H9 (cell line): ENCODE measurements around the gene SLC16A4. TPM values are rescaled to one million over a fixed set of nuclear protein-coding genes. Genes with fewer than 3 reads are reported as not detected.

Experiments used
- DNase-seq: peaks from one replicate; pipeline ENCODE4 v3.0.0-alpha.2; 2017
- H2AFZ ChIP-seq: one replicate; pipeline ENCODE4 v1.6.1; 2013; ENCODE audit warnings: mild to moderate bottlenecking, low read length, control low read depth, moderate library complexity
- H2AK5ac ChIP-seq: 2 replicates; pipeline ENCODE4 v1.6.1; 2013; ENCODE audit warnings: low read length, control low read depth, mixed read lengths; ENCODE audit not compliant: insufficient read length
- H2BK120ac ChIP-seq: one replicate; pipeline ENCODE4 v1.6.1; 2013; ENCODE audit warnings: low read depth, mild to moderate bottlenecking, low read length, control low read depth, inconsistent platforms; ENCODE audit not compliant: poor library complexity, severe bottlenecking
- H2BK12ac ChIP-seq: 2 replicates; pipeline ENCODE4 v1.6.1; 2013; ENCODE audit warnings: low read length, control low read depth, mixed read lengths, low read depth; ENCODE audit not compliant: insufficient read length
- H2BK15ac ChIP-seq: 2 replicates; pipeline ENCODE4 v1.6.1; 2013; ENCODE audit warnings: low read depth, low read length, control low read depth
- H2BK20ac ChIP-seq: one replicate; pipeline ENCODE4 v1.6.1; 2013; ENCODE audit warnings: low read depth, mild to moderate bottlenecking, low read length, control low read depth, inconsistent platforms; ENCODE audit not compliant: poor library complexity, severe bottlenecking
- H2BK5ac ChIP-seq: 2 replicates; pipeline ENCODE4 v1.6.1; 2013; ENCODE audit warnings: low read length, control low read depth, mixed read lengths; ENCODE audit not compliant: insufficient read length
- H3K14ac ChIP-seq: 2 replicates; pipeline ENCODE4 v1.6.1; 2013; ENCODE audit warnings: low read length, control low read depth; ENCODE audit not compliant: insufficient read depth
- H3K18ac ChIP-seq: 2 replicates; pipeline ENCODE4 v1.6.1; 2013; ENCODE audit warnings: low read depth, mild to moderate bottlenecking, mixed read lengths, low read length, control low read depth; ENCODE audit not compliant: insufficient read length
- H3K23ac ChIP-seq: 2 replicates; pipeline ENCODE4 v1.6.1; 2013; ENCODE audit warnings: low read length, control low read depth, mixed read lengths, low read depth; ENCODE audit not compliant: insufficient read length
- H3K23me2 ChIP-seq: 2 replicates; pipeline ENCODE4 v1.6.1; 2013; ENCODE audit warnings: low read depth, mild to moderate bottlenecking, mixed read lengths, low read length, control low read depth; ENCODE audit not compliant: insufficient read length, poor library complexity, severe bottlenecking
- H3K27ac ChIP-seq: 2 replicates; pipeline ENCODE4 v1.5.1; 2013; ENCODE audit warnings: low read length, control low read depth, mixed read lengths, low read depth; ENCODE audit not compliant: insufficient read length
- H3K27me3 ChIP-seq: 2 replicates; pipeline ENCODE4 v1.6.1; 2013; ENCODE audit warnings: low read length, control low read depth, inconsistent platforms; ENCODE audit not compliant: insufficient read depth
- H3K4ac ChIP-seq: 2 replicates; pipeline ENCODE4 v1.6.1; 2013; ENCODE audit warnings: low read depth, mild to moderate bottlenecking, control low read depth, inconsistent platforms, low read length, moderate library complexity
- H3K4me1 ChIP-seq: 2 replicates; pipeline ENCODE4 v1.6.1; 2013; ENCODE audit warnings: low read length, control low read depth, inconsistent platforms; ENCODE audit not compliant: insufficient read depth
- H3K4me2 ChIP-seq: 2 replicates; pipeline ENCODE4 v1.6.1; 2013; ENCODE audit warnings: low read length, control low read depth, mixed read lengths; ENCODE audit not compliant: insufficient read length, insufficient read depth
- H3K56ac ChIP-seq: 2 replicates; pipeline ENCODE4 v1.6.1; 2013; ENCODE audit warnings: low read depth, mild to moderate bottlenecking, mixed read lengths, low read length, control low read depth; ENCODE audit not compliant: insufficient read length
- H3K79me1 ChIP-seq: 2 replicates; pipeline ENCODE4 v1.6.1; 2013; ENCODE audit warnings: low read depth, mild to moderate bottlenecking, moderate library complexity, low read length, control low read depth, inconsistent platforms; ENCODE audit not compliant: insufficient read depth, poor library complexity, severe bottlenecking
- H3K79me2 ChIP-seq: 2 replicates; pipeline ENCODE4 v1.6.1; 2013; ENCODE audit warnings: low read length, control low read depth, inconsistent platforms; ENCODE audit not compliant: insufficient read depth
- H3K9ac ChIP-seq: 2 replicates; pipeline ENCODE4 v1.6.1; 2013; ENCODE audit warnings: low read length, control low read depth, mixed read lengths; ENCODE audit not compliant: insufficient read length; ENCODE audit errors: extremely low read depth
- H3K9me3 ChIP-seq: one replicate; pipeline ENCODE4 v1.6.1; 2013; ENCODE audit warnings: low read depth, low read length, inconsistent platforms; ENCODE audit not compliant: control insufficient read depth
- H3T11ph ChIP-seq: one replicate; pipeline ENCODE4 v1.6.1; 2013; ENCODE audit warnings: mild to moderate bottlenecking, low read length, control low read depth, inconsistent platforms
- H4K20me1 ChIP-seq: one replicate; pipeline ENCODE4 v1.6.1; 2013; ENCODE audit not compliant: control insufficient read depth, insufficient read length, insufficient read depth
- H4K5ac ChIP-seq: 2 replicates; pipeline ENCODE4 v1.6.1; 2013; ENCODE audit warnings: low read depth, mild to moderate bottlenecking, mixed read lengths, low read length, control low read depth; ENCODE audit not compliant: insufficient read length
- H4K8ac ChIP-seq: replicated peaks from 2 replicates; pipeline ENCODE4 v1.6.1; 2013; ENCODE audit warnings: low read length, control low read depth, mixed read lengths, low read depth; ENCODE audit not compliant: insufficient read length
- H4K91ac ChIP-seq: 2 replicates; pipeline ENCODE4 v1.6.1; 2013; ENCODE audit warnings: low read depth, mild to moderate bottlenecking, moderate library complexity, mixed read lengths, low read length, control low read depth; ENCODE audit not compliant: insufficient read length
- H3K27ac Mint-ChIP-seq, 3 experiments: 2 replicates in 2 of 3; 3 replicates in 1 of 3; pipeline ENCODE4 v1.8.0; 2020 to 2021; ENCODE audit warnings: mixed read lengths in 3 of 3, mild to moderate bottlenecking in 1 of 3, moderate library complexity in 1 of 3
- H3K27me3 Mint-ChIP-seq: 2 replicates; pipeline ENCODE4 v1.8.0; 2021; ENCODE audit warnings: low read depth, mild to moderate bottlenecking, moderate library complexity, mixed read lengths
- H3K36me3 Mint-ChIP-seq, 3 experiments: 2 replicates in 2 of 3; 3 replicates in 1 of 3; pipeline ENCODE4 v1.8.0; 2020 to 2021; ENCODE audit warnings: low read depth in 3 of 3, mixed read lengths in 3 of 3; ENCODE audit not compliant: insufficient read depth in 1 of 3
- H3K4me1 Mint-ChIP-seq, 2 experiments: 2 replicates each; pipeline ENCODE4 v1.8.0; 2020; ENCODE audit warnings: mixed read lengths in 2 of 2
- H3K4me3 Mint-ChIP-seq, 2 experiments: 2 replicates in 1 of 2; 3 replicates in 1 of 2; pipeline ENCODE4 v1.8.0; 2020 to 2021; ENCODE audit warnings: mild to moderate bottlenecking in 2 of 2, mixed read lengths in 2 of 2, moderate library complexity in 1 of 2
- H3K9me3 Mint-ChIP-seq, 2 experiments: 2 replicates in 1 of 2; 3 replicates in 1 of 2; pipeline ENCODE4 v1.8.0; 2020; ENCODE audit warnings: mild to moderate bottlenecking in 2 of 2, mixed read lengths in 2 of 2, moderate library complexity in 1 of 2
- CTCF ChIP-seq: fragments of 200-600 bp; sonication (generic); conservative IDR thresholded peaks from 3 replicates; pipeline ENCODE4 v1.8.0; 2021; ENCODE audit warnings: antibody characterized with exemption, mild to moderate bottlenecking
- WGBS: extraction: QIAGEN DNeasy Blood & Tissue Kit; methylation state at CpG from one replicate; pipeline ENCODE4 v1.1.7; 2013; ENCODE audit warnings: missing lambda C conversion rate, low lambda C conversion rate, mixed read lengths; ENCODE audit not compliant: insufficient read length; ENCODE audit errors: extremely low coverage; 5-methylcytosine and 5-hydroxymethylcytosine counted together
- total RNA-seq: library from RNA; stranded (reverse); gene quantifications from 2 replicates; pipeline ENCODE4 v1.2.1, GENCODE V29; 2021

The SLC16A4 gene
- total RNA-seq, 1 experiment from 2014 or later, result 0.17 TPM

GRCh38 chr1:110409316-110409715 lies 18.5 kb upstream of the SLC16A4 start:
- H3K23me2 ChIP-seq, result peaks cover 14% of the 10 kb centered on the region
- H2BK20ac ChIP-seq, result no peak overlapping the region
- H3K4ac ChIP-seq, result no peak overlapping the region
- H3K56ac ChIP-seq, result no peak overlapping the region
- H3T11ph ChIP-seq, result no peak overlapping the region
- peaks cover 2% of the 10 kb centered on the region for H3K79me1 ChIP-seq
- no peak overlapping the region for H2AK5ac ChIP-seq
- no peaks in the 10 kb centered on the region; a peak in 2 of 5 replicates for H3K9me3 Mint-ChIP-seq
- H3K4me2 ChIP-seq, result no peak overlapping the region
- no peak overlapping the region for H2BK120ac ChIP-seq
- H4K20me1 ChIP-seq, result no peaks in the 10 kb centered on the region
- H3K9me3 ChIP-seq, result no peaks in the 10 kb centered on the region
- H4K5ac ChIP-seq, result no peak overlapping the region
- no peaks in the 10 kb centered on the region for H3K4me1 ChIP-seq
- no peak overlapping the region for H2AFZ ChIP-seq
- WGBS, result no CpG with 5 or more reads among the region's 6 CpGs
- no peak overlapping the region for H2BK5ac ChIP-seq
- no peaks in the 10 kb centered on the region for H3K27me3 ChIP-seq
- H3K27ac ChIP-seq, result no peak overlapping the region
- H3K4me1 Mint-ChIP-seq, result peaks cover 11 to 18% of the 10 kb centered on the region in 2 experiments
- H4K8ac ChIP-seq, result no peak overlapping the region
- H3K79me2 ChIP-seq, result no peaks in the 10 kb centered on the region; the same call in 1 of the 2 replicates
- no peak overlapping the region for H4K91ac ChIP-seq
- DNase-seq, result no peak
- no peak overlapping the region for H3K18ac ChIP-seq
- no peak overlapping the region for H2BK15ac ChIP-seq
- no peak overlapping the region for H2BK12ac ChIP-seq
- H3K14ac ChIP-seq, result no peak overlapping the region
- no peak overlapping the region for H3K9ac ChIP-seq
- peaks cover 6% of the 10 kb centered on the region; the same call in 1 of the 2 replicates for H3K27me3 Mint-ChIP-seq
- no peak for TF ChIP-seq CTCF
- H3K4me3 Mint-ChIP-seq, result peak overlapping the region in 1 of 2 experiments; percentile 33; a peak in 2 of 5 replicates
- no peak overlapping the region for H3K27ac Mint-ChIP-seq
- no peak overlapping the region for H3K23ac ChIP-seq
- H3K36me3 Mint-ChIP-seq, result peaks cover 1 to 9% (median 3%) of the 10 kb centered on the region in 3 experiments; a peak in 6 of 7 replicates
